ENCODE data around the gene RSPH4A.

GRCh38 chr6:116579143-116579542, 37.1 kb upstream of the RSPH4A start:
- TF ChIP-seq CTCF (IDR thresholded peaks at IDR 0.05 in 8 of 11, conservative IDR thresholded peaks at IDR 0.05 in 3 of 11) (no peak), POLR2AphosphoS5 (IDR thresholded peaks at IDR 0.05) (no peak)
